GM06990 (cell line): Measurements from ENCODE around the gene CTTNBP2.

ENCODE experiments used
- DNase-seq: peaks from one replicate; pipeline ENCODE4 v3.0.0-alpha.2; 2011; ENCODE audit not compliant: insufficient read length; ENCODE audit errors: extremely low read depth
- H3K27me3 ChIP-seq: replicated peaks from 2 replicates; pipeline ENCODE4 v1.6.0; 2011; ENCODE audit warnings: low read length; ENCODE audit not compliant: control insufficient read depth, insufficient read depth
- H3K36me3 ChIP-seq: 2 replicates; pipeline ENCODE4 v1.5.1; 2011; ENCODE audit warnings: low read length; ENCODE audit not compliant: control insufficient read depth, insufficient read depth
- H3K4me3 ChIP-seq: replicated peaks from 2 replicates; pipeline ENCODE4 v1.5.1; 2011; ENCODE audit warnings: low read depth, mild to moderate bottlenecking, control low read depth, low read length
- CTCF ChIP-seq: IDR thresholded peaks from 2 replicates; pipeline ENCODE4 v1.5.1; 2011; ENCODE audit warnings: low read length, control low read depth, mild to moderate bottlenecking, inconsistent platforms; ENCODE audit not compliant: insufficient read depth, poor library complexity, severe bottlenecking

Gene CTTNBP2

GRCh38 chr7:117800841-117801240 is 72.4 kb downstream of the CTTNBP2 start:
- no peak overlapping the region for H3K4me3 ChIP-seq
- no peak for DNase-seq
- TF ChIP-seq CTCF = no peak
- no peaks in the 10 kb centered on the region for H3K36me3 ChIP-seq
- H3K27me3 ChIP-seq = no peaks in the 10 kb centered on the region; the same call in 1 of the 2 replicates

GRCh38 chr7:117800406-117800805 is 72.8 kb downstream of the CTTNBP2 start:
- Histone ChIP-seq H3K4me3 (no peak overlapping the region), H3K36me3 (no peaks in the 10 kb centered on the region), H3K27me3 (no peaks in the 10 kb centered on the region; the same call in 1 of the 2 replicates)
- DNase-seq = no peak
- no peak for TF ChIP-seq CTCF

GRCh38 chr7:117796889-117797288 is 76.4 kb downstream of the CTTNBP2 start:
- DNase-seq = no peak
- Histone ChIP-seq H3K4me3 (no peak overlapping the region), H3K36me3 (no peaks in the 10 kb centered on the region), H3K27me3 (no peaks in the 10 kb centered on the region; the same call in 1 of the 2 replicates)
- TF ChIP-seq CTCF = no peak

GRCh38 chr7:117793976-117794375 is 79.3 kb downstream of the CTTNBP2 start:
- Histone ChIP-seq H3K4me3 (no peak overlapping the region), H3K27me3 (no peaks in the 10 kb centered on the region; the same call in 1 of the 2 replicates), H3K36me3 (no peaks in the 10 kb centered on the region)
- no peak for TF ChIP-seq CTCF
- no peak for DNase-seq

- H3K27me3 ChIP-seq = no peaks in the 10 kb centered on the region; the same call in 1 of the 2 replicates
- H3K4me3 ChIP-seq = no peak overlapping the region
Measured at GRCh38 chr7:117793521-117793920, 79.7 kb downstream of the CTTNBP2 start.

More at GRCh38 chr7:117793521-117793920, 79.7 kb downstream of the CTTNBP2 start:
- no peak for TF ChIP-seq CTCF
- DNase-seq = no peak
- H3K36me3 ChIP-seq = no peaks in the 10 kb centered on the region
